ENCODE results near the gene DEPDC1.
"Not testable (repeated sequence)": the region's sequence is repeated elsewhere in the genome, so short reads cannot be mapped to it uniquely, and the experiment has no call there.

The DEPDC1 gene

GRCh38 chr1:68495968-68496679, 758 bp downstream of the DEPDC1 start:
- H3K9ac ChIP-seq (ENCODE audit: low read length), result peak overlapping the region; percentile 48
- no peaks in the 10 kb centered on the region for H3K27me3 ChIP-seq (replicated peaks; ENCODE audit: control insufficient read depth, insufficient read depth, low read length)
- DNase-seq (ENCODE audit: low read depth), result no peak
- no peaks in the 10 kb centered on the region for H3K36me3 ChIP-seq (ENCODE audit: control insufficient read depth, insufficient read depth, low read length, severe bottlenecking)
- H3K4me3 ChIP-seq (ENCODE audit: low read length), result peak overlapping the region; percentile 92
- H3K4me1 ChIP-seq (ENCODE audit: control insufficient read depth, insufficient read depth, low read length), result peaks cover 4% of the 10 kb centered on the region
- H3K9me3 ChIP-seq (ENCODE audit: control insufficient read depth, low read length), result no peaks in the 10 kb centered on the region

GRCh38 chr1:68495532-68495931, 1.4 kb downstream of the DEPDC1 start:
- no peaks in the 10 kb centered on the region for H3K9me3 ChIP-seq (ENCODE audit: control insufficient read depth, low read length)
- no peak overlapping the region for H3K4me3 ChIP-seq (ENCODE audit: low read length)
- no peaks in the 10 kb centered on the region for H3K27me3 ChIP-seq (replicated peaks; ENCODE audit: control insufficient read depth, insufficient read depth, low read length)
- DNase-seq (ENCODE audit: low read depth), result no peak
- peaks cover 4% of the 10 kb centered on the region for H3K4me1 ChIP-seq (ENCODE audit: control insufficient read depth, insufficient read depth, low read length)
- no peaks in the 10 kb centered on the region for H3K36me3 ChIP-seq (ENCODE audit: control insufficient read depth, insufficient read depth, low read length, severe bottlenecking)
- H3K9ac ChIP-seq (ENCODE audit: low read length), result no peak overlapping the region

- Histone ChIP-seq H3K27me3 (replicated peaks; ENCODE audit: control insufficient read depth, insufficient read depth, low read length) (no peaks in the 10 kb centered on the region), H3K9ac (ENCODE audit: low read length) (no peak overlapping the region), H3K4me1 (ENCODE audit: control insufficient read depth, insufficient read depth, low read length) (peaks cover 4% of the 10 kb centered on the region), H3K36me3 (ENCODE audit: control insufficient read depth, insufficient read depth, low read length, severe bottlenecking) (no peaks in the 10 kb centered on the region), H3K4me3 (ENCODE audit: low read length) (no peak overlapping the region), H3K9me3 (ENCODE audit: control insufficient read depth, low read length) (no peaks in the 10 kb centered on the region)
- no peak for DNase-seq (ENCODE audit: low read depth)
Measured at GRCh38 chr1:68493193-68493592, 3.7 kb downstream of the DEPDC1 start.

- not testable (repeated sequence) for H3K4me1 ChIP-seq (ENCODE audit: control insufficient read depth, insufficient read depth, low read length); H3K9me3 ChIP-seq (ENCODE audit: control insufficient read depth, low read length); DNase-seq (ENCODE audit: low read depth); H3K4me3 ChIP-seq (ENCODE audit: low read length); H3K36me3 ChIP-seq (ENCODE audit: control insufficient read depth, insufficient read depth, low read length, severe bottlenecking); H3K27me3 ChIP-seq (replicated peaks; ENCODE audit: control insufficient read depth, insufficient read depth, low read length); H3K9ac ChIP-seq (ENCODE audit: low read length)
Measured at GRCh38 chr1:68492255-68492654, 4.6 kb downstream of the DEPDC1 start.

- no peaks in the 10 kb centered on the region for H3K9me3 ChIP-seq (ENCODE audit: control insufficient read depth, low read length)
- no peak overlapping the region for H3K4me3 ChIP-seq (ENCODE audit: low read length)
- H3K27me3 ChIP-seq (replicated peaks; ENCODE audit: control insufficient read depth, insufficient read depth, low read length), result no peaks in the 10 kb centered on the region
- no peaks in the 10 kb centered on the region for H3K36me3 ChIP-seq (ENCODE audit: control insufficient read depth, insufficient read depth, low read length, severe bottlenecking)
- no peak overlapping the region for H3K9ac ChIP-seq (ENCODE audit: low read length)
- DNase-seq (ENCODE audit: low read depth), result no peak
- H3K4me1 ChIP-seq (ENCODE audit: control insufficient read depth, insufficient read depth, low read length), result no peaks in the 10 kb centered on the region
Measured at GRCh38 chr1:68490046-68490651, 6.7 kb downstream of the DEPDC1 start.

GRCh38 chr1:68485431-68486022, 11.4 kb downstream of the DEPDC1 start:
- Histone ChIP-seq H3K36me3 (ENCODE audit: control insufficient read depth, insufficient read depth, low read length, severe bottlenecking) (no peaks in the 10 kb centered on the region), H3K27me3 (replicated peaks; ENCODE audit: control insufficient read depth, insufficient read depth, low read length) (no peaks in the 10 kb centered on the region)

GRCh38 chr1:68484618-68485017, 12.3 kb downstream of the DEPDC1 start:
- no peaks in the 10 kb centered on the region for H3K36me3 ChIP-seq (ENCODE audit: control insufficient read depth, insufficient read depth, low read length, severe bottlenecking)
- no peak overlapping the region for H3K4me3 ChIP-seq (ENCODE audit: low read length)

More at GRCh38 chr1:68485431-68486022, 11.4 kb downstream of the DEPDC1 start:
- no peak for DNase-seq (ENCODE audit: low read depth)
- H3K9me3 ChIP-seq (ENCODE audit: control insufficient read depth, low read length), result no peaks in the 10 kb centered on the region
- H3K4me3 ChIP-seq (ENCODE audit: low read length), result no peak overlapping the region
- no peak overlapping the region for H3K9ac ChIP-seq (ENCODE audit: low read length)
- no peaks in the 10 kb centered on the region for H3K4me1 ChIP-seq (ENCODE audit: control insufficient read depth, insufficient read depth, low read length)

GRCh38 chr1:68481041-68481440, 15.8 kb downstream of the DEPDC1 start:
- Histone ChIP-seq H3K9me3 (ENCODE audit: control insufficient read depth, low read length) (no peaks in the 10 kb centered on the region), H3K27me3 (replicated peaks; ENCODE audit: control insufficient read depth, insufficient read depth, low read length) (no peaks in the 10 kb centered on the region), H3K4me3 (ENCODE audit: low read length) (no peak overlapping the region), H3K4me1 (ENCODE audit: control insufficient read depth, insufficient read depth, low read length) (no peaks in the 10 kb centered on the region), H3K9ac (ENCODE audit: low read length) (no peak overlapping the region), H3K36me3 (ENCODE audit: control insufficient read depth, insufficient read depth, low read length, severe bottlenecking) (no peaks in the 10 kb centered on the region)
- no peak for DNase-seq (ENCODE audit: low read depth)

More at GRCh38 chr1:68484618-68485017, 12.3 kb downstream of the DEPDC1 start:
- no peaks in the 10 kb centered on the region for H3K4me1 ChIP-seq (ENCODE audit: control insufficient read depth, insufficient read depth, low read length)
- H3K27me3 ChIP-seq (replicated peaks; ENCODE audit: control insufficient read depth, insufficient read depth, low read length), result no peaks in the 10 kb centered on the region
- DNase-seq (ENCODE audit: low read depth), result no peak
- no peak overlapping the region for H3K9ac ChIP-seq (ENCODE audit: low read length)
- no peaks in the 10 kb centered on the region for H3K9me3 ChIP-seq (ENCODE audit: control insufficient read depth, low read length)

- no peaks in the 10 kb centered on the region for H3K36me3 ChIP-seq (ENCODE audit: control insufficient read depth, insufficient read depth, low read length, severe bottlenecking)
- no peak overlapping the region for H3K4me3 ChIP-seq (ENCODE audit: low read length)
- H3K27me3 ChIP-seq (replicated peaks; ENCODE audit: control insufficient read depth, insufficient read depth, low read length), result no peaks in the 10 kb centered on the region
- no peak overlapping the region for H3K9ac ChIP-seq (ENCODE audit: low read length)
- DNase-seq (ENCODE audit: low read depth), result no peak
- H3K4me1 ChIP-seq (ENCODE audit: control insufficient read depth, insufficient read depth, low read length), result no peaks in the 10 kb centered on the region
- no peaks in the 10 kb centered on the region for H3K9me3 ChIP-seq (ENCODE audit: control insufficient read depth, low read length)
Measured at GRCh38 chr1:68479501-68479900, 17.4 kb downstream of the DEPDC1 start.

GRCh38 chr1:68478662-68479061, 18.2 kb downstream of the DEPDC1 start:
- Histone ChIP-seq H3K4me3 (ENCODE audit: low read length) (no peak overlapping the region), H3K4me1 (ENCODE audit: control insufficient read depth, insufficient read depth, low read length) (no peaks in the 10 kb centered on the region), H3K27me3 (replicated peaks; ENCODE audit: control insufficient read depth, insufficient read depth, low read length) (no peaks in the 10 kb centered on the region), H3K36me3 (ENCODE audit: control insufficient read depth, insufficient read depth, low read length, severe bottlenecking) (no peaks in the 10 kb centered on the region), H3K9me3 (ENCODE audit: control insufficient read depth, low read length) (no peaks in the 10 kb centered on the region), H3K9ac (ENCODE audit: low read length) (no peak overlapping the region)
- no peak for DNase-seq (ENCODE audit: low read depth)

GRCh38 chr1:68476626-68477025, 20.3 kb downstream of the DEPDC1 start:
- H3K27me3 ChIP-seq (replicated peaks; ENCODE audit: control insufficient read depth, insufficient read depth, low read length); H3K9ac ChIP-seq (ENCODE audit: low read length); DNase-seq (ENCODE audit: low read depth); H3K4me1 ChIP-seq (ENCODE audit: control insufficient read depth, insufficient read depth, low read length); H3K9me3 ChIP-seq (ENCODE audit: control insufficient read depth, low read length); H3K36me3 ChIP-seq (ENCODE audit: control insufficient read depth, insufficient read depth, low read length, severe bottlenecking); H3K4me3 ChIP-seq (ENCODE audit: low read length): not testable (repeated sequence)

All from adipocyte (in vitro differentiated cells).